HG03442 (cell line): ENCODE data around the gene JPH4.
A peak's percentile ranks its signal among the peaks of the same experiment; 100 is the strongest.

Source experiments
- ATAC-seq: cut with Tn5 transposase; IDR thresholded peaks from one replicate; pipeline ENCODE4 v1.9.1; 2021; ENCODE audit warnings: mild to moderate bottlenecking, moderate library complexity; ENCODE audit not compliant: unreplicated experiment

JPH4 gene

DNA sequence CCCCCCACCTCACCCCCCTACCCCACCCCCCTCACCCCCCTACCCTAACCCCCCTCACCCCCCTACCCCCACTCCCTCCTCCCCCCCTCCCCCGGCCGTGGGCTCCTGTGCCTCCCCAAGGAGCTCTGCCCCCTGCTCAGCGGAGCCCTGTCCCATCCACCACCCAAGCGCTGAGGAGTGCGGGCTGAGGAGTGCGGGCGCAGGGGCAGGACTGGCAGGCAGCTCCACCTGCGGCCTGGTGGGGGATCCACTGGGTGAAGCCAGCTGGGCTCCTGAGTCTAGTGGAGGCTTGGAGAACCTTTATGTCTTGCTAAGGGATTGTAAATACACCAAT lies 2.3 kb upstream of the JPH4 start:
- no peak for ATAC-seq

DNA sequence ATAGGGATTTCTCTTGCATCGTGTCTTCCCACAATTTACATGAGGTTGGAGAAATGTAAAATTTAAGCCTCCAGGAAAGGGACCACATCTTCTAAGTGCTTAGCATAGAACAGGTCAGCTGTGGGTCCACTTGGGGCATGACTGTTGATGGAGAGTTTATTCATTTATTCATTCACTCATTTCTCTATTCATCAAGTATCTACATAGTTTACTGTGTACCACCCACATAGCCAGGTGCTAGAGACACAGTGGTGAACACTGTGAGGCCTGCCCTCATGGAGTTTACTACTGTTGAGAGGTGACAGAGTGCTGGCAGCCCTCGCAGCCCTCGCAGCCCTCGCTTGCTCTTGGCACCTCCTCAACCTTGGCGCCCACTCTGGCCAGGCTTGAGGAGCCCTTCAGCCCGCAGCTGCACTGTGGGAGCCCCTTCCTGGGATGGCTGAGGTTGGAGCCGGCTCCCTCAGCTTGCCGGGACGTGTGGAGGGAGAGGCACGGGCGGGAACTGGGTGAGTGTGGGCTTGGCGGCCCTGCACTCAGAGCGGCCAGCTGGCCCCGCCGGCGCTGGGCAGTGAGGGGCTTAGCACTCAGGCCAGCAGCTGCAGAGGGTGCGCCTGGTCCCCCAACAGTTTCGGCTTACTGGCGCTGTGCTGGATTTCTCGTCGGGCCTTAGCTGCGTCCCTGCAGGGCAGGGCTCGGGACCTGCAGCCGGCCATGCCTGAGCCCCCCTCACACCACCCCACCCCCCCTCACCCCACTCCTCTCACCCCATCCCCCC lies 1.7 kb upstream of the JPH4 start:
- no peak for ATAC-seq

DNA sequence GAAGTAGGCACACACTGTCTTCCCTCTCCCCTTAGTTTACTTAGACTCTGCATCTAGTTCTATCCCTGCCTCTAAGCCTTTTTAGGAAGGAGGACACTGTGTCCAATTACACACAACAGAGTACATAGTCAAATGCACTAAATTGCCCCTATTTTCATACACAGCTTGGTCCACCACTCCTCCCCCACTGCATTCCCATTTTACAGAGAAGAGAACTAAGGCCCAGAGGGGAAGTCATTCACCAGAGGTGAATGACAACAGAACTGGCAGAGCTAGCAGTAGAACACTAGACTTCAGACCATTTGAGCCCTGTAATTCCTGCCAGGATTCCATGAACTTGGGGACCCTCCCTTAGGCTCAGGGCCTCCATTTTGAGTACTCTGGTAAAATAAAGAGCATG lies 1.1 kb upstream of the JPH4 start:
- ATAC-seq, result no peak

DNA sequence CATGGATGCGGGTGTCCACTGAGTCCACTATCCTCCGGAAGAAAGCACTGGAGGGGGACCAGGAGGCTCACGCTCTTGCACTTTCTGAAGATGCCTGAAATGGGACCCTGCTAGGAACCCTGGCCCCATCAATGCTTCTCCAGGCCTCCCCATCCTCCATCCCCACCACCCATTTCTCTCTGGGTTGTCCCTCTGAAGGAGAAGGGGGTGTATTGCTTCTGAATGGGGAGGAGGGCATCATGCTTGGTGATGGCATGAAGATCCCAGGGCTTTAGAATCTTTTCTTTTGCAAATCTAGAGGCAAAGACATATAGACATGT lies 681 bp upstream of the JPH4 start:
- no peak for ATAC-seq

DNA sequence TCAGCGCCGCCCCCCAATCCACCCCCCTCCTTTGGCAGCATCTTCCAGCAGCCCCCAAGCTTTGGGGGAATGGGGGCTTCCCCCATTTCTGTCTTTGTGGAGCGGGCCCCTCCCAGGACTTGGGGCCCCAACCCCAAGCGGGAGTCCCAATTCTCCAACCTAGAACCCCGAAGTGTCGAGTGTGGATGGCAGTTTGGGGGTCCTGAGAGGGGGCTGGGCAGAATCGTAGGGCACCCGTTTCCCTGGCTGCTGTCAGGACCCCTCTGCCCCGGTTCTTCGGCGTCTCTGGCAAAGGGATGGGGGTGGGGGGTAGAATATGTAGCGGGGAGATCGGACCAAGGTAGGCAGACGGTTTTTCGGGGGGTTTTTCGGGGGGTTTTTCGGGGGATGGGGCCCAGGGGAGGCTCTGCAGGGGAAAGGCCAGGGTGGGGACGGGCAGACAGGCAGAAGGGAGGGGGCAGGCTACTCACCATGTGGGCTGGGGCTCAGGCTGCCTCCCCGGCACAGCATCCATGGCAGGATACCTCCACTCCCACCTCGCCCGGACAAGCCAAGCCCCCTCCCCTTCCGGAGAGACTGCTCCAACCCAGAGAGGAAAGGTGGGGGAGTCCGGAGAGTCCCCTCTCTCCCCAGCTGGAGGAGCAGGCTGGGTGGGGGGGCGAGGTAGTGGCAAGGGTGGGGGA lies 739 bp downstream of the JPH4 start:
- no peak for ATAC-seq

DNA sequence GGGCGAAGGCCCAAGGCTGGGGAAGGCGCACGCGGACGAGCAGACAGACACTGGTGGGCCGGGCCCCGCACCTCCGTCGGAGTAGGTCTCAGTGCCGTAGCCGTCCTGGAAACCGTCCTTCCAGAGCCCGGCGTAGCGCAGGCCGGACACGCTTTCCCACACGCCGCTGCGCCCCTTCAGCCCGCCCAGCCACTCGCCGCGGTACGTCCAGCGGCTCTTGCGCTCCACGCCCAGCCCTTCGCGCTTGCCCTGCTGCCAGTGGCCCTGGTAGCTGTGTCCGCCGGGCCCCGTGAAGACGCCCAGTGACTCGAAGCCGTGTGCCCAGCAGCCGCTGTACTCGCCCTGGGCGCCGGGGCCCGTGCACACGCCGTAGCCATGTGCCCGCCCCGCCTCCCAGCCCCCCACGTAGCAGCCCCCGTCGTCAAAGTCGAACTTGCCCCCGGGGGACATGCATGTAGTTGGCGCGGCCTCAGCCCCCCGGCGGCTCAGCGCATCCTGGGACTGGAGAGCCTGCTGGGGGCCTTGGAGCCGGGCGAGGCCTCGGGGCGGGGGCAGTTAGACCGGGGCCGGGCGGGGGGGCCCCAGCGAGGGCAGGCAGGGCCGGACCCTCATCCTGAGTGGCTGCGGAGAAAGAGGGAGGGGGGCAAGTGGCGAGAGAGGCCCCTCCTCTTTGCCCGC lies 1.4 kb downstream of the JPH4 start:
- ATAC-seq, result no peak

DNA sequence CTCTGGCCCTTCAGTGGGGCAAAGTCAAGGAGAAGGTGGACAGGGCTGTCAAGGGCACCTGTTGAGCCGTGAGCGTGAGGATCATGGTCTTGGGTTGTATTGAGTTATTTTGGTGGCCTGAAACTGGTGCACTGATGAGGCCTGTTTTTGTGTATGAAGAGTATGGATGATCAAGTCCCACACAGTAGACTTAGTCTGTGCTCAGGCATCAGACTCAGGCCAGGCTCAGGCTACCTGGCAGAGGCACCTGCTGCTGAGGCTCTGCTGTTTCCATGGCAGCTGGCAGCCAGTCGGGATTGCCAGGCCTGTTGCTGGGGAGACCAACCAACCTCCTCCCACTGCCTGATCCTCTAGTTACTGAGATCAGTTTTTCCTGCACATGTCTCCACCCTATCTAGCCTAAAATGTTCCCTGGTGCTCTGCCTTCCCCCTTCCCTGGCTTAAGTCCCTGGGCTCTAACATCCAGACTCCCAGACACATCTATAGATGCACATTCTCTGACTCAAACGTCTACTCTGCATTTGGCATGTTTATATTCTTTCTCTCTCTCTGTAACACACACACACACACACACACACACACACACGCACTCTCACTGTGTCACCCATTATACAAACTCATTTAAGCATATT lies 5.1 kb downstream of the JPH4 start:
- ATAC-seq, result no peak

DNA sequence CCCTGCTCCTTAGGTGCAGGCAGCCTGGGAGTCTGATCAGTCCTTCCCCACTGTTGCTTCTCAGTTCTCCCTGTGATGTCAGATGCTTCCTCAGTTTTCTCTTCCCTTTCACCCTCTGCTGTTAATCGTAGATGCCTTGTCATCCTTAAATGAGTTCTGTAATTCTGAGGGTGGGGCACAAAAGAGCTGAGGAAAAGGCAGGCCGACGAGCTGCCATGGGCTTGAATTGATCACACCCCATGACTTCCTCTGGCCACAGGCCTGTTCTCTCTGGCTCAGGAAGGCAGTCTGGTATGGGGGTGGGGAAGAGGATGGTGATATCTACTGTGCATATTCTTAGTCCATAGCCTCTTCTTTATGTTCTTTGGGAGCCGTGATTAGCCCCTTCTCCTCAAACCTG lies 5.8 kb downstream of the JPH4 start:
- no peak for ATAC-seq

DNA sequence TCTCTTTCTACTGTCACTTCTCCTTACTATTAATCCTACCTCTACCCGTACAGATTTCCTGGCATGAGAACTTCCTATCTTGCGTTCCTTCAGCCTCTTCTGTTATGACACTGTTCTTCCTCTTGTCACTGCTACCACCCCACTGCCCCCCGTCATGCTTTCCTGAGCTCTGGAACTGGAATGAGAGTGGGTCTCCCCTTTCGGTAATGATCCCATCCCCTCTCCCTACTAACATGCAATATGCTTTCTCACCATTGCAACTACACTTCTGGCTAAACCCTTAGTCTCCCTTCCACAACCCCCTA lies 6.1 kb downstream of the JPH4 start:
- ATAC-seq, result no peak

DNA sequence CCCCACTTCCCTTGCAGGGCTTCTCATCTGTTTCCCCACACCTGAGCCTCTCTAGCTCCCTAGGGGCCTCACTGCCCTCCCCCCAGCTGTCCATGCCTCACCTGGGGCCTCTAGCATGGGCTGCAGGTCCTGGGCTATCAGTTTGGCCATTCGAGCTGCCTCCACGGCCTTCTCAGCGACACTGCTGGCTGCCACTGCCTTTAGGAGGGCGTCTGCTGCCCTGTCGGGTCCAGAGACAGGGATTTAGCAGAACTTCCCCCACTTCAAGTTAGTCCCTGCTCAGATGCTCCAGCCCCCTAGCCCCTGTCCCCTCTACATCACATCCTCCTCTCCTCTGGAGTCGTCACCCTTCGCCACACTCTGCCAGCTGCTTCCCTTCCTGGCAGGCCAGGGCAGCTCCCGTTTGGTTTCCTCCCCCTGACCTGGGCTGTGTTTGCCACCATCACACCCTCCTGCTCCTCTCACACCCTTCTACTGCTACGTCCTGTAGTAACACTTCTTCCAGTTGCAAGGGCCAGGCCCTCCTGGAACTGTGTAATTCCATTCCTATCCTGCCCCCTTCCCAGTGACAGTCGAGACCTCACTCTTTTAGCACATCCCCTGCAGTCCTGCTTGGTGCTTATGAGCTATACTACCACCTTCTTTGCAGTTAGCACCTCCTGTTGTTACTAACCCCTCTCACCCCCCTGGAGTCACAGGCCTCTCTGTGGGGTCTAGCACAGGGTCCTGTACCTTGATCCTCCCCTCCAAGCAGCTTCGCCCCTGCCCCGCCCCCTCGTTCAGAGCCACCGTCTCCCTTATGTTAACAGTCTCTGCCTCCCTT lies 6.7 kb downstream of the JPH4 start:
- ATAC-seq, result no peak

DNA sequence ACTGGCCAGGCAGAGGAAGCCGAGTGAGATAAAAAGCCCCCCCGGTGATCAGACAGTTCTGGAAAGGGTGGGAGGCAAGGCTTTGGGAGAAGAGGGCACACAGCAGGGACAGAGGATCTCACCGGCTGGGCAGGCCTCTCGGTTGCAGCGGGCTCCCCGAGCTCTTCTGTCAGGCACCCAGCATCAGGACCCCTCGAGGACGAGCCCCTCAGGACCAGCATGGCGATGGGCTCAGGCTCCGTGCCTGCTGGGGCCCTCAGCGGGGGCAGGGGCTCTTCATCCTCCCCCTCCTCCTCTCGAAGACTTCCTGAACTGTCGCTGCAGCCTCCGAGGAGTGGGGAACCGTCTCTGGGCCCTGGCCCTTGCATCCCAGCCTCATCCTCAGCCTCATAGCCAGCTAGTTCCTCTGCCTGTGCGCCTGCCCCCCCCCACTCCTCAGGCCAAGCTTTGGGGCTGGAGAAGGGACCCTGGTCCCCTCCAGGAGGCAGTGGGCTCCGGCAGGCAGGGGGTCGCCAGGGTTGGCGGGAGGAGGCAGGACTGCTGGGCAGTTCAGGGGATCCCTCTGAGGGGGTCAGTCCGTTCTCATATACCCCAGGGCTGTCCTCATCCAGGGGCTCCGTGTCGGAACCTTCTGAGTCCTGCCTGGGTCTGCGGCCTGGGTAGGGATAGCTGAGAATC lies 7.6 kb downstream of the JPH4 start:
- ATAC-seq, result no peak

DNA sequence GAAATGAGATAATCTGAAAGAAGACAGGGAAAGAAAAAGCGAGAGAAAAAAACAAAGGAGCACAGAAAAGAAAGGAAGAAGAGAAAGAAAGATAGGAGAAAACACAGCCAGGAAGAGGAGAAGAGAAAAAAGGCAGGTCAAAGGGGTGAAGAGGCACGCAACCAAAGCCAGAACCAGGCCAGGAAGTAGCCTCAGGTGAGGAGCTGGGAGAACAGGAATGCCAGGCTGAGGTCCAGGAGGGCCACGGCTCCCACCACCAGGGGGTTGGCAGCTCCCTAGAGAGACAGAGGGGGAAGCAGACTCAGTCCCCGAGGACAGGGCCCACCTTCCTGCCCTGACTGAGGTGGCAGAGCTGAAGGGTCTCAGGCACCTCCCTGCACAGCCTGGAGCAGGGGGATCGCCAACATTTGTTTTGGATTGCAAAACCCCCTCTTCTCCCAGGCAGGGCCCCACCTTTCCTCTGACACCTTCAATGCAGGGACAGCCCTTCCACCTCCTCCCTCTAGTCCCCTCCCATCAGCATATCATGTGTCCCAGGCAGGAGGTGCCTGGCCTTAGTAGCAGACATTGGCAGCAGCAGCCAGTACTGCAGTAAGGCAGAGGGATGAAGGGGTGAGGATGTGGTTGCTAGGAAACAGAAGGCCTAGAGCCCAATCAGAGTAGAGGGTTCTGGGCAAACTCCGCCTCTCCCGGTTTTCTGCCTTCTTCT lies 9.0 kb downstream of the JPH4 start:
- ATAC-seq, result no peak

DNA sequence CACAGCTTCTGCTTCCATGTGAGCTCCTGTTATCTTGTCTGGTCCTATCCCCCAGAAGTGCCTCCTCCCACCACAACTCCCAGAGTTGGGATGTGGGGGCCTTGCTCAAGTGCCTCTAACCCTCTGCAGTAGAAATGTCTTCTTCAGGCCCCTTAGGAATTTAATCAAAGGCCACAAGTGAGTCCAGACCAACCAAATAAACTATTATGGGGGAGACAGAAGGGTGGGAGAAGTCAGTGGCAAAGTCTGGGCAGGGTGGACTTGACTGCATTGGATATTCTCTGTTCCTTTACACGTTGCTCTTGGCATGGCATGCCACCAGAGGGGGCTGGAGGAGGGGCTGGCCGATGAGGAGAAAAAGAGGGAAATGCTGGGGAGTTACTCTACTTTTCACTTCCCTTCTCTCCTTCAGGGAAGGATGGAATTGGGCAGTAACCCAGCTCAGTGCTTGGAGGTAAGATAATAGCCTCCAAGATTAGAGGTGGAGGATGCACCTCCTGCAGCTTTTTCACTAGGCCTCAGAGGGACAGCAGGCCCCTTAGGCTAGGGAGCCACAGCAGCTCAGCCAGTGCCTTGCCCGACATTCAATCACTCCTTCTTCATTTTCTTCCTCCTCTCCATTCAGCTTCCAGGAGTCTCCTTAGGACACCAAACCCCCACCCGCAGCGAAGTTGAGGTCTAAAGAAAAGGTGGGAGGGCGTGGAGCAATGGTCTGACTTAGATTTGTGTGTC lies 9.8 kb downstream of the JPH4 start:
- no peak for ATAC-seq

DNA sequence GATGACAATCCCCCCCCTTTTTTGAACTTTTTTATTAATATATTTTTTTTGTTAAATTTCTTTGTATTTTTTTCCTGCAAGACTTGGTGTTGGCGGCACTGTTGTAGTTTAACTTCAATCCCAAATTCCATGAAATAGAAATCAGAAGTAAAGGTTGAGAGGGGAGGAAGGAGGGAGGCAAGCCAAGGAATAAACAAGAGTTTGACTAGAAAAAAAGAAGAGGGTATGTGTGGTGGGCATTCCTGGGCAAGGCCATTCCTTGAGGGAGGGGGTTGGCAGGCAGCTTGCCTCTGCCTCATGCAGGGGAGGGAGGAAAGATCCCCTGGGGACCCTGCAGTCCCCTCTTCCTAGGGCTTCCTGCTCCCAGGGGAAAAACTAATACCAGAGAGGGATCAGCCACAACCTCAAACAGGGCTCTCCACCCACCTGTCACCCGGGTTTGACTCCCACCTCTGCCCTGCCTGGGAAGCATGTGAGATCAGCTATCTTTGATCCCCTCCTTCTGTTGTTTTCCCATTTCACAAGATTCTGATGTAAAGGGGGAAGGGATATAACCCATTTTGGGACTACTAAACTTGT lies 10.5 kb downstream of the JPH4 start:
- no peak for ATAC-seq

DNA sequence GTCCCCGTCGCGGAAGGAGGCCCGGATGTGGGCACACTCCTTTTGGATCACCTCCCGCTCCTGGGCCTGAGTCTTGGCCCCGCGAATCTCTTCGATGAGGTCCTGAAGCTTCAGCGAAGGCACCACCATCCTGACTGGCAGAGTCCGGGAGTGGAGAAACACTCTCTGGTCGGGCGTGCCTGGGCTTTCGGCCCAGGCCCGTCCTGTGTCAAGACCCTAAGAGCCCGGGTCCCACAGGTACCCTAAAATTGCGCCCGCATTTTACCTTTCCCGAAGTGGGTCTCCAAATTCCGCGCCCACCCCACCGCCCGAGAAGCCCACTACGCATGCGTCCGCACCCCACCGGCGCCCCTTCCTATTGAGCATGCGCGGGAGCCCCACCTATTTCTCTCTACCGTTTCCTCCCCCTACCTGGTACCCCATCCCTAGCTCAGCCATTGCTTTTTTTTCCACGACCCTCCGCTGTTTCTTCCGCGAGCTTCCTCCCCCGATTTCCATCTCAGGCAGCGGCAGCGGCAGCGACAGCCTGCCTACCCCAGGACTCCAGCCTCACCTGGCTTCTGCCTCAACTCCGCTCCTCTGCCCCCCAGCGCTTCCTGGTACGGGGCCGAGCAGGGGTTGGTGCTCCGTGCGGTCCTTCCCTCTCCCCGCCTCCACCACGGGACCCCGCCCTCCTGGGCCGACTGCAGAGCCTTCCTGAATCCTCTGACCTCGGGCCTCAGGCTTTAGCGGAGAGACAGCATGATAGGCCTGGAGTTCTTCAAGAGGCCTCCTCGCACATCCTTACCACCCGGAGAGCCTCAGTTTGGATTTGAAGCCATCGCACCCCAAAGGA lies 11.2 kb downstream of the JPH4 start, which contains the start of gene AP1G2:
Gene AP1G2, minus strand, starts transcription at position 606 of the 835 bp plus-strand sequence. Its CDS starts 477 bp downstream, at position 129.
- ATAC-seq, result peak; percentile 86

DNA sequence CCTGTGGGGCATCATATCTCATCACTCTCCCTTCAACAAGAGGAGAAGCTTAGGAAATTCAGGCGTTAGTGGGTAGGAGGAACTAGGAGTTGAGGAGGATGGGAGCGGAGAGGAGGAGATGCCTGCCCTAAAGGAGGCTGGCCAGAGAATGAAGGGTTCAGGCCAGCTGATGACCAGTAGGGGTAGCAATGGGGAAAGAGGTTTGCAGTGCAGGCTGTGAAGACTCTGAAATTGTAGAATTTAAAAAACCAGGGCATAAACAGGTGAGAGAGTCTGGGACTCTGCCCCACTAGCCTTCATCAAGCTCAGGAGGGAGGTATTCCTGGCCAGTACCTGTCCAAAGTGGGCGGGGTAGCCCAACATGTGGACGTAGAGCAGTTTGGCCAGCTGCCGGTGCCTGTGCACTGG lies 11.8 kb downstream of the JPH4 start:
- no peak for ATAC-seq

DNA sequence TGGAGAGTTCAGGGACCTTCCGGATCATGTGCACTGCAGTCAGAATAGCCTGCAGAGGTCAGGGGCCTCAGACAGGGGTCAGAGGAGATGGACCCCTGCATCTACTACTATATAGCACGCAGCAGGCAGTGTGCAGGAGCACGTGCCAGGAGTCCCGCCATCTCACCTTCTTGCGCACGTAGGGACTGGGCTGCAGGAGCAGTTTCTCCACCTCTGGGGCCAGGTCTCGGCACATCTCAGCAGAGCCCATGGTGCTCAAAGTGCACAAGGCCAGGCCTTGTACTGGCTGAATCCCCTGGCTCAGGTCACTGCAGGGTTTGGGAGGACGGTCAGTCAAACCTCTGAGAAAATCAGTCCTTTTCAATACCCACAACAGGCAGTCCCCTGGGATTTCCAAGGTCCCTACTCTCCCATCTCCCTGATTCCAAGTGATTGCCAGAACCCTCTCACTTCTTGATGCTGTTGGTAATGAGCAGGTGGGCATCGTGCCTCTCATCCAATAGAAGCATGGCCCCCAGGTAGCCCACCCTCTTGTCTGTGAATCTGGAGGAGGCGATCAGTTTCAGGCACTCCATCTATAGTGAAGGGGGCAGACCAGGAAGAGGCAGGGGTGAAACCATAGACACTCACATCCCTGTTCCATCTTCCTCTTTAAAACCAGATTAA lies 12.3 kb downstream of the JPH4 start:
- ATAC-seq, result no peak
